Smooth muscle cell of the brain vasculature (primary cell): ENCODE measurements around the gene ZNF8.
"Not testable (repeated sequence)": the region's sequence is repeated elsewhere in the genome, so short reads cannot be mapped to it uniquely, and the experiment has no call there.

Experiments
- DNase-seq: peaks from one replicate; pipeline ENCODE4 v3.0.0-alpha.2; 2012; ENCODE audit warnings: low read depth, low spot score

Gene ZNF8

DNA sequence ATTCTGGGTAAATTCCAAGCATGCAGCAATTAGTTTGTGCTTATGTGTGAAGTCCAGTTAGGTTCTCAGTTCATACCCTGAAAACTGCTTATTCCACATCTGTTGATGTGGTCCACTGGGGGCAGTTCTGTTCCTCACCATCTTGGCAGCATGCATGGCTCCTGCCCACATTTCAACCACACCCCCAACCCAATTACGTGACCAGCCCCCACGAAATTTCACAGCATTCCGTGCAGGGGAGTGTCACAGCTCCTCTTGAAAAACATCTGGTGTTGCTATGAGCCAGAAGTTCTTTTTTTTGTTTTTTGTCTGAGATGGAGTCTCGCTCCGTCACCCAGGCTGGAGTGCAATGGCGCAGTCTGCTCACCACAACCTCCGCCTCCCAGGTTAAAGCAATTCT lies 17.3 kb downstream of the ZNF8 start:
- no peak for DNase-seq

DNA sequence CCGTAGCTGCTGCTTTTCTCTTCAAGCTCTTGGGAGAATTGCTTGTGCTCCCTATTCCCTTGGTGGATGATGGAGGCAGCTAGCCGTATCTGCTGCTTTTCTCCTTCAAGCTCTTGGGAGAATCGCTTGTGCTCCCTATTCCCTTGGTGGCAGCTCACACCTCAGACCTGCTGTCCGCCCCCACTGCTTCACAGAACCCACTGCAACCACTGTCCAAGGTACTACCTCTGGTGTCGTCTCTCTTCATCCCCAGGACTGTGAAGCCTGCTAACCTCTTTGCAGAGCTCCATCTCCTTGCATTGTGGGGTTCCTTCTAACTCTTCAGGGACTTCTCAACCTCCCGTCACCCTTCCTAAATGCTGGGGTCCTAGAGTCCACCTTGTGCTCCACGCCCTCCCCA lies 21.9 kb downstream of the ZNF8 start:
- no peak for DNase-seq

DNA sequence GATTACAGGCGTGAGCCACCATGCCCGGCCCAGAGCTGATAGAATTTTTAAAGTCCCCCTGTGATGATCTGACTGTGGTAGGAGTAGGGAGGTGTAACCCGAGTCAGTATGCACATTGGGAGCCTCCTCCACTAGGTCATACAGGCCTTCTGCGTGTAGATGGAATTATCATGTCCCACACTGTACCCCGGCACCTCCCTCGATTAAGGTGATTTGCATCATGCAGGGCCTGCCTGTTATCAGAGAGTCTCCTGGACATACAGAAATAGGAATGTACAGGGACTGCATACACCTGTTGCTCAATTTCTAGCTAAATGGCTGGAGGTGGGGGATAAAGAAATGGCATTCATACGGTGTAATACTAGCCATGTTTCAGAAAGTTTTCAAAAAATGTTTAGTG lies 25.5 kb downstream of the ZNF8 start:
- DNase-seq = no peak

DNA sequence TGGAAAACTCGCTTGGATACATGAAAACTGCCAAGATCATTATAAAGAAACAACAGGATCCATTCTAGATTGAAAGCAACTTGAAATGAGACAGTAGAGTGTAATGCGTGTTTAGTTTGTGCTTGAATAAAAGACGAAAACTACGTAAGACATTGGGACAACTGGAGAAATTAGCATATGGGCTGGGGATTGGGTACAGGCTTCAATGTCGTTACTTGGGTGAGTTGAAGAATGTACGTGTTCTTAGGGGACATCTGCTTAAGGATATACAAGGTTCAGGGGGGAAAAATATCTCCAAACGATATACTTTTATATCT lies 26.0 kb downstream of the ZNF8 start:
- DNase-seq = no peak

DNA sequence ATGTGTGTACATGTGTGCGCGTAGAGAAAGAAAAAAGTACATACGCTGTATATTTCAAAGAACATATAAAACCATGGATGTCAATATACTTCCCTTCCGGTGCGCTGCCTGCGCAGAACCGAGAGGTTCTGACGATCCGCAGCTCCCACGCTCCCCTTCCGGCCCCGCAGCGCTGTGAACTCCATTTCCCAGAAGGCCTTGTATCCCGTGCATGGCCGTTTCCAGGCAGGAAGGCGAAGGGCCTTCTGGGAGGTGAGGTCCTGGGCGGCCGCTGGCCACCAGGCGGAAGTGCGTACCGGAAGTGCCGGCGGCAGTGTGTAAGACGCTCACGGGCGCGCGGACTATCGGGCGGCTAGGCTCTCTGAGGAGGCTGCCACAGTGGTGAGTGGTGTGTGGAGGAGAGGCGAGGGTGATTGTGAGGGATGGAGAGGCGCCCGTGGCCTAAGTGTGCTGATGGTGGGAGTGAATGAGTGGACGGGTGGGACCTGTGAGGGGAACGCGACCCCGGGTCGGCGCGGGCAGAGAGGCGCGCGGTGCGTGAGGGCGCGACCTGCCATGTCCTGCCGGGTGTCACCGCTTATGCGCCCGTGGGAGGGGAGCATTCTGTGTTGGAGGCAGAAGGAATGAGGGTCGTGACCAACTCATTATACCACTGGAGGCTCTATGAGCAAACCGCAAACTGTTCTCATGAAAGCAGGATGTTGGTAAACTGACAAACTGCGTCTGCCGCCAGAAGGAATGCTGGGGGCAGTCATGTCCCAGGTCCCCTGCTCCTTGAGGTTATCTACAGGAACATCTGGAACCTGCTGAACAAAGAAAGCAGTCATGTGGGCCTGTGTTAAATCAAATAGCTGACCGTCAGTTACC lies 26.5 kb downstream of the ZNF8 start, which contains the start of gene ERVK3-1:
Gene ERVK3-1 (plus strand): TSS at position 313 of the 867 bp plus-strand sequence. CDS start 6,792 bp downstream, outside the sequence.
- DNase-seq = peak; percentile 92

DNA sequence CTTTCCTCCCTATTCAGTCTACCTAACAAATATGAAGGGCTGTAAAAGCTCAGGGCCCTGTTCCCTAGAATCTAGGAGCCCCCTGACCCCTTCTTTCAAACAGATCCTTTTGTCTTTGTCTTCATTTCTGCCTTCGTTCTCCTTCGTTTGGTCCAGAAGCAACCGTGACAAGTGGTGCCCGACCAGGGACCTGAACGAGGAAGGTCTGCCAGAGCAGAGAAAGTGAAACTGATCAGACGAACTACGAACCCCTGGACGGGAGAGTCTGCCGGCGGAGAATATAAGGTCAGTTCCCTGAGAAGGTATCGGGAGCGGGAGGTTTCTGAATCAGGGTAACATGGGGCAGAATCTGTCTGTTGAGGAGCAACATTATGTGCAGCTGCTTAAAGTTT lies 27.2 kb downstream of the ZNF8 start:
- DNase-seq = no peak

DNA sequence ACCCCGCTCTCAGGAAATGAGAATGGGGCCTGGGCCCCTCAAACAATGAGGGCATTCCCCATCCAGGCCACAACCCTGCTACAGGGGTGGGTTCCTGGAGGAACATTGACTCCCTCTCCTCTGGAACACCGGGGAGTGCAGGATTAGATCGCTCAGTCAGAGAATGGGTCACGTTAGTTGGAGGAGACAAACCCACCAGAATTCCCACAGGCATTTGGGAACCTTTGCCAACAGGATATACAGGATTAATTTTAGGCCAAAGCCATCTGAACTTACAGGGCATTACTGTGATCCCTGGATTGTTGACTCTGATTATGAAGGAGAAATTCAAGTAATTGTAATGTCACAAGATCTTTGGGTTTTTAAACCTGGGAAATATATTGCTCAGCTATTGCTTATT lies 29.0 kb downstream of the ZNF8 start:
- no peak for DNase-seq

DNA sequence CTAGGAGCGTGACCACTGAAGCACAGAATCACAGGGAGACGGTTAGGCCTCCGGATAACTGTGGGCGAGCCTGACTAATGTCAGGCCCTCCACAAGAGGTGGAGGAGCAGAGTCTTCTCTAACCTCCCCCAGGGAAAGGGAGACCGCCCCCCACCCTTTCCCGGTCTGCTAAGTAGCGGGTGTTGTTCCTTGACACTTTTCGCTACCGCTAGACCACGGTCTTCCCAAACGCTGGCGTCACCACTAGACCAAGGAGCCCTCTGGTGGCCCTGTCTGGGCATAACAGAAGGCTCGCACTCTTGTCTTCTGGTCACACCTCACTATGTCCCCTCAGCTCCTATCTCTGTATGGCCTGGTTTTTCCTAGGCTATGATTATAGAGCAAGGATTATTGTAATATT lies 31.9 kb downstream of the ZNF8 start:
- DNase-seq = not testable (repeated sequence)

DNA sequence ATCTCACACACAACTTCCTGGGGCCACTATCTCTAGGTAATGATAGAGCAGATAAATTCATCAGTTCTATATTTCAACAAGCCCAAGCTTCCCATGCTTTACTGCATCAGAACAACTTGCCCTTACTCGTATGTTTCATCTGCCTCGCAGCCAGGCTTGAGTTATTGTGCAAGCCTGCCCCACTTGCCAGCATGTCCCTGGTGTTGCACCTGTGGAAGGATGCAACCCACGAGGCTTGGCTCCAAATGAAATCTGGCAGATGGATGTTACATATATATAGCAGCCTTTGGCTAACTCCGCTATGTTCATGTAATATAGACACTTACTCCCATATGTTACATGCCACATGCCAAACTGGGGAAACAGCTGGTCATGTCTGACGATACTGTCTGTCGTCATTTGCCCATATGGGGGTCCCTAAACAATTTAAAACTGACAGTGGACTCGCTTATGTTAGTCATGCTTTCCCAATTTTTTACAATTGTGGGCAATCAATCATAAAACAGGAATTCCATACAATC lies 32.6 kb downstream of the ZNF8 start:
- no peak for DNase-seq

DNA sequence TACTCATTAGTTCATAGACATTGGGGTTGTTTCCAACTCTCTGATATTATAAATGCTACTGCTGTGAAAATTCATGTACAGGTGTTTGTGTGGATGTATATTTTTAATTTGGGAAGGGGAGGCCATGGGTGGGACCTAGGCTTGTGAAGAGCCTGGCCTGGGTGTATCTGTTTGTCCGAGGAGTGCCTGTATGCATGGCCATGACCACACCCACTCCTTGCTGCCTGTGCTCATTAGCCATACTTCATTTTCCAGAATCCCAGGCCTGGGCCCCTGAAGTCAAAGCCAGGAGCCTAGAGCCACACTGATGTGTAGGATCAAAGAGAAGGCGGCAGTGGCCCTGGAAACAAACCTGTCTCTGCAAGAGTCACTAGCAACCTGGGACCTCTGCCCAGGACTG lies 36.8 kb downstream of the ZNF8 start:
- DNase-seq = no peak

DNA sequence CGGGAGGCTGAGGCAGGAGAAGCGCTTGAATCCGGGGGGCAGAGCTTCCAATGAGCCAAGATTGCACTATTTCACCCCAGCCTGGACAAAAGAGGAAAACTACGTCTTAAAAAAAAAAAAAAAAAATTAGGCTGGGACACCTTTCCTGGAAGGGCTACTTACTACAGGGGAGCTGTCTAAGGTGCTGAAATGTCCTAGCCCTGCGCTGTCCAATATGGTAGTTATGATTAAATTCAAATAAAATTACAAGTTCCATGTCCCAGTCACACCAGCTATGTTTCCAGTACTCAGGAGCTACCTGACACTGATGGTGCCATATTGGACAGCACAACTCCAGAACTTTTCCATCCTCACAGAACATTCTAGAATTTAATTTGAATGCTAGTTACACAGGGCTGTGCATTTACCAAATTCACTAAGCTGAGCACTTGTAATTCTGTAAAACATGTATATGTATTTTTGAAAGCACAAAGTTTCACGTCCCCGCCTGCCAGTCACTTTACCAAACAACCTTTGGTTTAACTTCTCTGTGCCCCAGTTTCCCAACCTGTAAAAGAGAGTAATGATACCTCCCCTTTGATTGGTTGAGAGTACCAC lies 38.8 kb downstream of the ZNF8 start:
- no peak for DNase-seq

DNA sequence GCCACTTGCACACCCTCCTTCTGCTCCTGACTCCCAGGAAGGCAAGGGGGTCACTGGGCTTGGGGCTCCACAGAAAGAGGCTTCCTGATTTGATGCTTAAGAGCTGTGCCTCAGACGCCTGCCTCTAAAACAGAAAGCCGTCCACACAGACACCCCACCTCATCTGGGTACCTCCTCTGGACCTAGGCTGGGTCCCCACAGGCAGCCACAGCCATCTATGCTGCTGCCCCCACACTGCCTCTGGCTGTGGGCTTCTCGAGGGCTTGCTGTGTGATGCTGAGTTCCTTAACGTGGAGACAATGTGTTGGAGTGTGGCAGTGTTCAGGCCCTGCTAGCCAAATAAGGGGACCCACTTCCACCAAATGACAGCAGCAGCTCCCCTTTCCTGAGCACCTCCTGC lies 39.5 kb downstream of the ZNF8 start:
- no peak for DNase-seq

DNA sequence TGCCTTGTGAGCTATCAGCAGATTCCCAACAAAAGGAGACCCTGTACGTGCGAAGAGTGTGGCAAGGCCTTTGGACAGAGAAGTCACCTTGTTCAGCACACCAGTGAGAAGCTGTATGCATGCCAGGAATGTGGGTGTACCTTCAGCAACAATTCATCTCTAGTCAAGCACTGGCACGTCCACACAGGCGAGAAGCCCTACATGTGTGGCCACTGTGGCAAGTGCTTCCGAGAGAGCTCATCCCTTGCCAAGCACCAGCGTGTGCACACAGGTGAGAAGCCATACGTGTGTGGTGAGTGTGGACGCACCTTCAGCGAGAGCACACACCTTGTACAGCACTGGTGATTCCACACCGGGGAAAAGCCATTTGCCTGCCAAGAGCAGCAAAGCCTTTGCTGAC lies 40.5 kb downstream of the ZNF8 start:
- no peak for DNase-seq

DNA sequence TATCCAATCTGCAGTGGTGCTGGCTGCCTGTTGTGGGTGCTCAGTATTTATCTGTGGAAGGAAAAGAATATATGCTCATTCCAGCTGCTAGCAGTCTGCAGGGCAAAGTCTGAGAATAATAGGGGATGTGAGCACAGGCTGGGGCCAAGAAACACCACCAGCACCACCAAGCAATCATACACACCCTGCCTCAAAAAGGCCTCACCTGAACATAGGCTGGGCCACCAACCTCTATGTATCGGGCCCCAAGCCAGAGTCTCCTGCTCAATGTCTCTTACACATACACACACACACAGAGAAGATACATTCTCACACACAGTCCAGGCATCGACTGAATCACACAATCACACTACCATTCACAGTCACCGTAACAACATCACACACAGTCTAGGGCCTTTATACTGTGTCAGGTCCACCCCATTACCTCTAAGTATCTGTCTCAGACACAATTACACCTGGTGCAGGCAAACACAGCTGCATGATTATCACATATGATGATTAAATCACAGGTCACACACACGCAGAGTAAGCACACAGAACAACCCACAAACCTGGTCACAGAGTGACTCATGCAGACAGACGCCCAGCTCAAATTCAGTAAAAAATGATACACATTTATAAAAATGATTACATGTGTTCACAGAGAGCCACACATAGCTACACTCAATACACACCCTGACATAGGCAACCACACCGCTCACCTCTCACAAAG lies 46.7 kb downstream of the ZNF8 start:
- DNase-seq = no peak

DNA sequence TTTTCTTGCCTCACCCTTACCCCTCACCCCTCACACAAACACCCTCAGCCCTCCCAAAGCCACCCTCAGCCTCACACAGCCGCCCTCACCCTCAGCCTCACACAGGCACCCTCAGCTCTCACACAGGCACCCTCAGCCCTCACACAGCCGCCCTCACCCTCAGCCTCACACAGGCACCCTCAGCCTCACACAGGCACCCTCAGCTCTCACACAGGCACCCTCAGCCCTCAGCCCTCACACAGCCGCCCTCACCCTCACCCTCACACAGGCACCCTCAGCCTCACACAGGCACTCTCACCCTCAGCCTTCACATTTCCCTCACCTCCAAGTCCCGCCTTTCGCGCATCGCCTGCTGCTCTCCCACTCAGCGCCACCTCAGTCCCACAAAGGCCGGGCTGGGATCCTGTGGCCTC lies 47.8 kb downstream of the ZNF8 start:
- DNase-seq = no peak

DNA sequence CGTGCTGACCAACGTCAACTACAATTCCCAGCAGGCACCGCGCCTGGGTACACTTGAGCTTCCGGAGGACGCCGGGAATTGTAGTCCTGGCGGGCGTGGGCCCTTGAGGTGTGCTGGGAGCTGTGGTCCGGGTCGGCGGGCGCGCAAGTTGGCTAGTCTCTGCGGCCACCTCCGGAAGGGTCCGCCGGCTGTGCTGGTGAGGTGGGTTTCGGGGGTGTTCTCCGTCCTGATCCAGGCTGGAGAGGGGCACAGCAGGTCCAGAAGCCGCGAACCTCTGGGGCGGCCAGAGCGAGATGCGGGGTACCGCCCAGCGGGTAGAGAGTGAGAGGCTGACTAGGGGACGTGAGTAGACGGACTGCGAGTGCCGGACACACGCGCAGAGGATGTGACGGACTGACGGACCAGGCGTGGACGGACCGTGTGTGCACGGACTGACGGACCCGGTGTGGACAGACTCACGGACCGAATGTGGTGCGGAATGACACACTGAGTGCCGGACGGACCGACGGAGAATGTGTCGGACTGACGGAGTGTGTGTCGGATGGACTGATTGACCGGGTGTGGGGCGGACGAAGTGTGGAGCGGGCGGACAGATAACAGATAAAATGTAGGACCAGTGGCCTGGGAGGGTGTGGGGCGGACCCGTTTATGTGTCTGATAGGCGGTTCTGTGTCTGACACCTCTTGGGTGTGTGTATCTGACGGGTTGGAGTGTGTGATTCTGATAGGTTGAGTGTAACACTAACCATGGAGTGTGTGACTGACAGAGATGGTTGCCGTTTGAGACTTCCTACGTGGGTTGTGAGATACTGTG lies 48.4 kb downstream of the ZNF8 start, which contains the start of gene ZSCAN22:
Gene ZSCAN22 (plus strand): TSS at position 81 of the 813 bp plus-strand sequence. CDS start 7,809 bp downstream, outside the sequence.
- DNase-seq = peak; percentile 91

DNA sequence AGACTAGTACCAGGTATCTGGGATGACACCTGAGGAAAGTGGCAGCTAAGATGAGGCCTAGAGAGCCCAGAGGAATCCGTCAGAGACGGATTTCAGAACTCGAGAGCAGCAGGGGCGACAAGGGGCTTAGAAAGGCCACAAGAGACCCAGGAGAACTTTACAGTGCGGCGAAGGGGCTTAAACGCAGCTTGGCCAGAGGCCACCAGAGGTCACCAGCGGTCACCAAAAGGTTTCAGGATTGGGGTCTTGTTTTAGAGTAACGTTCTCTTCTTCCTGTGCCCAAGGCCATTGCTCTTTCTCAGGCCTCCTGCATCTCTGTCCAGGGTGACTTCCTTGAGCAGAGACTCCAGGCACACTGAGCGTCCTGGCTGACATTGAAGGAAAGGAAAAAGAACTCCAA lies 50.2 kb downstream of the ZNF8 start:
- DNase-seq = no peak

DNA sequence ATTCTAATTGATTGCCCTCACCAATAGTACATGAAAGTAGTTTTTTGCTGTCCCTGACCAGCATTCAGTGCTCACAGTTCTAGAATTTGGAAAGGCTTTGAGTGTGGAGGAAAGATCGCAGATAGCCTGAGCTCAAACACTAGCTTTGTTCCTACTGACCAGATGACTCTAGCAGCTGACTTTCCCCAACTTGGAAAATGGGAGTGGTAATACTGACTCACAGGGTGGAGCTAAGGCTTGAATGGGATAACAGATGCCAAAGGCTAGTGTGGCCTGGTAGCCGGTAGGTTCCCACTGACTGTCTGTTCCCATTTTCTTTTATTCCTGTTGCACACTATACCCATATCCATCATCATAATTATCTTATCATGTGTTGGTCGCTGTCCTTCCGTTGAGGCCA lies 51.7 kb downstream of the ZNF8 start:
- no peak for DNase-seq

DNA sequence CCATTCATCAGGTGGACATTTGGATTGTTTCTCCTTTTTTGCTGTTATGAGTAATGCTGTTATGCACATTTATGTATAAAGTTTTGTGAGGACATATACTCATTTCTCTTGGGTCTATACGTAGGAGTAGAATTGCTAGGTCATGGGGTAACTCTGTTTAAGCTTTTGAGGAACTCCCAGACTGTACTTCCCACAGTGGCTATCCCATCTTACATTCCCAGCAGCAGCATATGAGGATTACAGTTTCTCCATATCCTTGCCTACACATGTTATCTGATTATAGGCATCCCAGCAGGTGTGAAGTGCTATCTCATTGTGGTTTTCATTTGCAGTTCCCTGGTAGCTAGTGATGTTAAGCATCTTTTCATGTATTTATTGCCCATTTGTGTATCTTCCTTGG lies 53.9 kb downstream of the ZNF8 start:
- DNase-seq = no peak

DNA sequence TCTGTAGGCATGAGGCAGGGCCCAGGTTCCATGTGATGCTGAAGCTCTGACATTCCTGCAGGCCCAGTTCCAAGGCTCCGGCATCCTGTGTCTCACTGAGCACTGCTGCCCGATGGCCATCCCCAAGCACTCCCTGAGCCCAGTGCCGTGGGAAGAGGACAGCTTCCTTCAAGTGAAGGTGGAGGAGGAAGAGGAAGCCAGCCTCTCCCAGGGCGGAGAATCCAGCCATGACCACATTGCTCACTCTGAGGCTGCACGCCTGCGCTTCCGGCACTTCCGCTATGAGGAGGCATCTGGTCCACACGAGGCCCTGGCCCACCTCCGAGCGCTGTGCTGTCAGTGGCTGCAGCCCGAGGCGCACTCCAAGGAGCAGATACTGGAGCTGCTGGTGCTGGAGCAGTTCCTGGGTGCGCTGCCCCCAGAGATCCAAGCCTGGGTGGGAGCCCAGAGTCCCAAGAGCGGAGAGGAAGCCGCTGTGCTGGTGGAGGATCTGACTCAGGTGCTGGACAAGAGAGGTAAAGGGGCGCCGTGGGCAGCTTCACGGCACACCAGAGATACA lies 56.0 kb downstream of the ZNF8 start:
- DNase-seq = no peak

DNA sequence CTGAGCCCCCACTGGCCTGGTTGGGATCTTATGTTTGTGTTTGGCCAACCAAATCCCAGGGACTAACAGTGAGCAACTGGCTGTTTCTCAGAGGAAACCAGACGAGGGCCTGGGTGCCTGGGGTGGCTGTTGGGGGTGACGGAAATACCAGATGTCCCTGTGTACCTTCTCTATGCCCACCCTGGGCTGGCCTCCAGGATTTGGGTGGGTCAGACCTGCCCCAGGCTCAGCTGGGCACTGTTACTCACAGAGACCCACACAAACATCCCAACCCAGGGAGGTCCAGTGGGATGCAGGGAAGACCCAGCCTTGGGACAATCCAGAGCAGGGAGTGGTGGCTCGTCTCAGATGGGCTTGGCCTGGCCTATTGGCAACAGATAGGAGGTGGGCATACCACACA lies 56.9 kb downstream of the ZNF8 start:
- DNase-seq = no peak
